HepG2 (cell line): ENCODE data around the gene MNAT1. TPM values are rescaled to one million over a fixed set of nuclear protein-coding genes. Genes with fewer than 3 reads are reported as not detected.

Source experiments
- ATAC-seq: fragments of 200-7000 bp; cut with Tn5 transposase; 3 replicates; pipeline ENCODE4 v1.9.1; 2020; ENCODE audit warnings: mild to moderate bottlenecking, moderate library complexity
- BruUV-seq: library from RNA; stranded (reverse); fragments of 400-500 nt; replicated peaks from 2 replicates; lab custom pipeline; 2021; lab: Mats Ljungman, UMichigan
- CTCF ChIA-PET: fragments of 300-600 bp; formaldehyde crosslinking; extraction: SDS; loops from one replicate; lab custom pipeline; 2021; ENCODE audit warnings: low total read pairs, inconsistent platforms, low intra/inter-chr PET ratio; lab: Yijun Ruan, JAX
- POLR2A ChIA-PET: fragments of 350-600 bp; sonication (Branson Sonifier 250); formaldehyde crosslinking; loops from one replicate; lab custom pipeline; 2020; ENCODE audit warnings: antibody characterized with exemption, inconsistent platforms; lab: Yijun Ruan, JAX
- DNase-seq: peaks from one replicate; pipeline ENCODE4 v3.0.0-alpha.2; 2015; ENCODE audit warnings: low spot score
- FAIRE-seq: peaks from 3 replicates; lab custom pipeline; 2011; peaks lifted over from hg19 to GRCh38; lab: Jason Lieb, UNC
- H2AFZ ChIP-seq: one replicate; pipeline ENCODE4 v1.6.1; 2011; ENCODE audit warnings: low read length, inconsistent platforms
- H3K27ac ChIP-seq: fragments of 300-600 bp; 3 replicates; pipeline ENCODE4 v1.8.0; 2011; ENCODE audit warnings: mixed run types, mild to moderate bottlenecking, mixed read lengths, low read length, inconsistent platforms; ENCODE audit not compliant: insufficient read depth; ENCODE audit errors: extremely low read length
- H3K27me3 ChIP-seq, 2 experiments: fragments of 200-600 bp in 1 of 2; 2 replicates in 1 of 2; 3 replicates in 1 of 2; pipeline versions ENCODE4 v1.6.0 to v1.8.0; 2011; ENCODE audit warnings: low read length in 2 of 2, mild to moderate bottlenecking in 2 of 2, moderate library complexity in 2 of 2, inconsistent platforms in 1 of 2; ENCODE audit not compliant: insufficient read depth in 2 of 2, control insufficient read depth in 1 of 2
- H3K36me3 ChIP-seq, 2 experiments: fragments of 200-600 bp in 1 of 2; replicated peaks in 1 of 2; 2 replicates in 1 of 2; 3 replicates in 1 of 2; pipeline versions ENCODE4 v1.5.1 to v1.8.0; 2011; ENCODE audit warnings: low read length in 2 of 2, inconsistent platforms in 1 of 2; ENCODE audit not compliant: insufficient read depth in 2 of 2, control insufficient read depth in 1 of 2
- H3K4me1 ChIP-seq: 2 replicates; pipeline ENCODE4 v1.5.1; 2012; ENCODE audit warnings: low read length, inconsistent platforms; ENCODE audit not compliant: insufficient read depth
- H3K4me2 ChIP-seq: 2 replicates; pipeline ENCODE4 v1.6.0; 2011; ENCODE audit warnings: low read depth, low read length, inconsistent platforms
- H3K4me3 ChIP-seq, 3 experiments: fragments of 200-600 bp in 1 of 3; sonication (generic), shearing (Covaris generic) in 1 of 3; replicated peaks in 1 of 3; 2 replicates each; pipeline ENCODE4 v1.5.1; 2011 to 2016; ENCODE audit warnings: low read length in 3 of 3, inconsistent platforms in 2 of 3, low read depth in 2 of 3, mild to moderate bottlenecking in 2 of 3, control low read depth in 1 of 3, mixed read lengths in 1 of 3; ENCODE audit not compliant: insufficient read depth in 1 of 3
- H3K79me2 ChIP-seq: one replicate; pipeline ENCODE4 v1.6.1; 2011; ENCODE audit warnings: low read length, inconsistent platforms; ENCODE audit not compliant: insufficient read depth
- H3K9ac ChIP-seq: 2 replicates; pipeline ENCODE4 v1.6.0; 2011; ENCODE audit warnings: mild to moderate bottlenecking, low read depth, low read length, inconsistent platforms; ENCODE audit not compliant: insufficient read depth
- H3K9me3 ChIP-seq: 2 replicates; pipeline ENCODE4 v1.5.1; 2012; ENCODE audit warnings: mild to moderate bottlenecking, low read length
- H4K20me1 ChIP-seq: 2 replicates; pipeline ENCODE4 v1.6.0; 2011; ENCODE audit warnings: inconsistent platforms, mild to moderate bottlenecking, low read length, moderate library complexity; ENCODE audit not compliant: insufficient read depth
- ATF7-NPFF ChIP-seq: sonication (generic); formaldehyde crosslinking; IDR thresholded peaks from 2 replicates; pipeline ENCODE4 v1.8.1; 2023; ENCODE audit warnings: mild to moderate bottlenecking, low read depth, missing genetic modification reagents, moderate library complexity
- CHD4 ChIP-seq: fragments of 200-600 bp; sonication (generic); IDR thresholded peaks from 2 replicates; pipeline ENCODE4 v1.7.0; 2017; ENCODE audit warnings: mild to moderate bottlenecking, low read length, borderline replicate concordance
- JARID2 ChIP-seq: sonication (generic); formaldehyde crosslinking; IDR thresholded peaks from 2 replicates; pipeline ENCODE4 v1.8.1; 2023; ENCODE audit warnings: missing genetic modification reagents, inconsistent platforms; ENCODE audit not compliant: insufficient replicate concordance
- KAT8 ChIP-seq: IDR thresholded peaks from 2 replicates; pipeline ENCODE4 v1.6.1; 2016; ENCODE audit warnings: missing genetic modification reagents, missing compliant biosample characterization
- MIER3 ChIP-seq: IDR thresholded peaks from 2 replicates; pipeline ENCODE4 v1.6.1; 2016; ENCODE audit warnings: missing compliant biosample characterization, borderline replicate concordance
- POGK ChIP-seq: sonication (generic); formaldehyde crosslinking; conservative IDR thresholded peaks from 2 replicates; pipeline ENCODE4 v1.8.0; 2022; ENCODE audit warnings: mild to moderate bottlenecking, moderate library complexity, missing genetic modification reagents
- RNF219 ChIP-seq: sonication (generic); formaldehyde crosslinking; IDR thresholded peaks from 2 replicates; pipeline ENCODE4 v1.5.0; 2020; ENCODE audit warnings: mild to moderate bottlenecking, missing genetic modification reagents
- SRF ChIP-seq: IDR thresholded peaks from 2 replicates; pipeline ENCODE4 v1.6.1; 2011; ENCODE audit warnings: mild to moderate bottlenecking, low read depth, low read length, moderate library complexity
- ZMYM2 ChIP-seq: sonication (generic); formaldehyde crosslinking; IDR thresholded peaks from 2 replicates; pipeline ENCODE4 v1.8.0; 2022; ENCODE audit warnings: mild to moderate bottlenecking, missing genetic modification reagents
- ZNF10 ChIP-seq: sonication (generic); formaldehyde crosslinking; IDR thresholded peaks from 2 replicates; pipeline ENCODE4 v1.4.0; 2020; ENCODE audit warnings: mild to moderate bottlenecking, low read depth, missing genetic modification reagents, borderline replicate concordance
- ZNF264 ChIP-seq: sonication (generic); formaldehyde crosslinking; IDR thresholded peaks from 2 replicates; pipeline ENCODE4 v1.4.0; 2020; ENCODE audit warnings: missing genetic modification reagents
- ZNF354B ChIP-seq: sonication (generic); formaldehyde crosslinking; IDR thresholded peaks from 2 replicates; pipeline ENCODE4 v1.8.0; 2022; ENCODE audit warnings: mild to moderate bottlenecking, missing genetic modification reagents
- ZNF563 ChIP-seq: sonication (generic); formaldehyde crosslinking; IDR thresholded peaks from 2 replicates; pipeline ENCODE4 v1.8.0; 2022; ENCODE audit warnings: mild to moderate bottlenecking, moderate library complexity, missing genetic modification reagents
- ZNF567 ChIP-seq: sonication (generic); formaldehyde crosslinking; IDR thresholded peaks from 2 replicates; pipeline ENCODE4 v1.8.1; 2023; ENCODE audit warnings: mild to moderate bottlenecking, missing genetic modification reagents, borderline replicate concordance
- ZNF704 ChIP-seq: sonication (generic); formaldehyde crosslinking; IDR thresholded peaks from 2 replicates; pipeline ENCODE4 v1.8.1; 2023; ENCODE audit warnings: mild to moderate bottlenecking, inconsistent platforms, moderate library complexity, missing genetic modification reagents, borderline replicate concordance
- ZNF746 ChIP-seq: sonication (generic); formaldehyde crosslinking; IDR thresholded peaks from 2 replicates; pipeline ENCODE4 v1.8.0; 2022; ENCODE audit warnings: mild to moderate bottlenecking, missing genetic modification reagents
- ZNF770 ChIP-seq: sonication (generic); formaldehyde crosslinking; IDR thresholded peaks from 2 replicates; pipeline ENCODE4 v1.5.0; 2020; ENCODE audit warnings: mild to moderate bottlenecking, missing genetic modification reagents
- WGBS: methylation state at CpG from one replicate; pipeline ENCODE4 v1.1.6; 2017; ENCODE audit warnings: low lambda C conversion rate; 5-methylcytosine and 5-hydroxymethylcytosine counted together
- in situ Hi-C: cut with HindIII; loops from 2 replicates; pipeline ENCODE4 v1.10.0; 2017; ENCODE audit warnings: low pct_unique_long_range_greater_than_20kb; ENCODE audit not compliant: extremely low pct_ligation_motif_present
- intact Hi-C: fragments of 100-400 bp; cut with micrococcal nuclease; formaldehyde crosslinking; loops from one replicate; pipeline ENCODE4 v1.10.0; 2022; ENCODE audit not compliant: unreplicated experiment
- polyA plus RNA-seq, 8 experiments: library from polyadenylated mRNA; depleted of rRNA in 3 of 8; stranded (reverse) in 7 of 8; unstranded in 1 of 8; fragments of >200 nt; fragmentation: Illumina TruSeq in 4 of 8; extraction: Trizol in 4 of 8; gene quantifications; 2 replicates each; pipeline versions ENCODE4 v1.2.1 to v1.2.3, GENCODE V29; 2011 to 2016; ENCODE audit warnings: low read depth in 4 of 8, missing spikeins in 1 of 8, mixed read lengths in 1 of 8; ENCODE audit not compliant: insufficient read depth in 1 of 8
- total RNA-seq, 5 experiments: library from RNA; depleted of rRNA; stranded (reverse); fragments of >200 nt; fragmentation: Illumina TruSeq; extraction: Trizol; gene quantifications; 2 replicates each; pipeline ENCODE4 v1.2.3, GENCODE V29; 2016; ENCODE audit warnings: low read depth in 1 of 5

MNAT1 gene
- total and polyA plus RNA-seq, 2 of the 13 experiments (the other 11 are each of a cell fraction or from before 2014, with no cell fraction given) = 49.2 to 94.8 TPM

- intact Hi-C loops = no loop called here
- Histone ChIP-seq H3K27me3 (no peaks in the 10 kb centered on the region), H3K36me3 (peaks cover 0 to 8% of the 10 kb centered on the region in 2 experiments; a peak in 3 of 5 replicates), H3K4me3 (no peak overlapping the region), H3K9ac (no peak overlapping the region), H3K27ac (no peak overlapping the region), H3K9me3 (no peaks in the 10 kb centered on the region), H3K4me2 (no peak overlapping the region), H3K4me1 (no peaks in the 10 kb centered on the region), H3K79me2 (no peaks in the 10 kb centered on the region), H2AFZ (no peak overlapping the region), H4K20me1 (no peaks in the 10 kb centered on the region)
- no peak for ATAC-seq
- BruUV-seq = no TSS peak
- ChIA-PET CTCF (no interaction called here), POLR2A (no interaction called here)
- in situ Hi-C loops = no loop called here
- no peak for FAIRE-seq
- 95% methylated on average over 2 of the region's 2 CpGs for WGBS
- no peak for DNase-seq
- TF ChIP-seq ZNF354B (CRISPR knock-in tag) = no peak
- no peak for TF ChIP-seq MIER3 (CRISPR knock-in tag)
- no peak for TF ChIP-seq SRF
- TF ChIP-seq ZNF746 (CRISPR knock-in tag) = no peak
- TF ChIP-seq ZMYM2 = no peak
- TF ChIP-seq ZNF563 = no peak
- no peak for TF ChIP-seq RNF219 (CRISPR knock-in tag)
- no peak for TF ChIP-seq ZNF770
- no peak for TF ChIP-seq ZNF704 (CRISPR knock-in tag)
- TF ChIP-seq ZNF567 (CRISPR knock-in tag) = no peak
- TF ChIP-seq JARID2 (CRISPR knock-in tag) = no peak
- TF ChIP-seq CHD4 = no peak
- TF ChIP-seq POGK (CRISPR knock-in tag) = no peak
- TF ChIP-seq ATF7-NPFF (CRISPR knock-in tag) = no peak
- TF ChIP-seq ZNF264 = no peak
- no peak for TF ChIP-seq KAT8 (CRISPR knock-in tag)
- no peak for TF ChIP-seq ZNF10
These were observed 72.7 kb downstream of the MNAT1 start for GRCh38 chr14:60807247-60807646.
